Activated T-cell treated with anti-CD3 and anti-CD28 coated beads, Interleukin-2, amount 50 U/mL, for 4 hours (primary cell): ENCODE data around the gene MGAT3. TPM values are rescaled to one million over a fixed set of nuclear protein-coding genes. Genes with fewer than 3 reads are reported as not detected.

Experiments
- ATAC-seq, 2 donors: fragments of 200-7000 bp; cut with Tn5 transposase; one replicate each; pipeline ENCODE4 v1.10.0; 2021
- DNase-seq: peaks from one replicate; pipeline ENCODE4 v3.0.0-alpha.2; 2020
- H3K27me3 Mint-ChIP-seq: one replicate; pipeline ENCODE4 v1.8.0; 2021; ENCODE audit warnings: low read depth, mixed read lengths
- H3K36me3 Mint-ChIP-seq: one replicate; pipeline ENCODE4 v1.8.0; 2022; ENCODE audit warnings: mixed read lengths; ENCODE audit not compliant: insufficient read depth
- H3K4me1 Mint-ChIP-seq: one replicate; pipeline ENCODE4 v1.8.0; 2021; ENCODE audit warnings: low read depth, mixed read lengths
- H3K4me3 Mint-ChIP-seq: one replicate; pipeline ENCODE4 v1.8.0; 2021; ENCODE audit warnings: mild to moderate bottlenecking, moderate library complexity, mixed read lengths
- H3K9me3 Mint-ChIP-seq: one replicate; pipeline ENCODE4 v1.8.0; 2021; ENCODE audit warnings: mixed read lengths
- total RNA-seq, 3 donors: library from RNA; stranded (reverse); gene quantifications; one replicate each; pipeline ENCODE4 v1.2.1, GENCODE V29; 2021

MGAT3 gene
- total RNA-seq, 3 donors from 2014 or later: 0.30 to 0.90 (median 0.40) TPM

DNA sequence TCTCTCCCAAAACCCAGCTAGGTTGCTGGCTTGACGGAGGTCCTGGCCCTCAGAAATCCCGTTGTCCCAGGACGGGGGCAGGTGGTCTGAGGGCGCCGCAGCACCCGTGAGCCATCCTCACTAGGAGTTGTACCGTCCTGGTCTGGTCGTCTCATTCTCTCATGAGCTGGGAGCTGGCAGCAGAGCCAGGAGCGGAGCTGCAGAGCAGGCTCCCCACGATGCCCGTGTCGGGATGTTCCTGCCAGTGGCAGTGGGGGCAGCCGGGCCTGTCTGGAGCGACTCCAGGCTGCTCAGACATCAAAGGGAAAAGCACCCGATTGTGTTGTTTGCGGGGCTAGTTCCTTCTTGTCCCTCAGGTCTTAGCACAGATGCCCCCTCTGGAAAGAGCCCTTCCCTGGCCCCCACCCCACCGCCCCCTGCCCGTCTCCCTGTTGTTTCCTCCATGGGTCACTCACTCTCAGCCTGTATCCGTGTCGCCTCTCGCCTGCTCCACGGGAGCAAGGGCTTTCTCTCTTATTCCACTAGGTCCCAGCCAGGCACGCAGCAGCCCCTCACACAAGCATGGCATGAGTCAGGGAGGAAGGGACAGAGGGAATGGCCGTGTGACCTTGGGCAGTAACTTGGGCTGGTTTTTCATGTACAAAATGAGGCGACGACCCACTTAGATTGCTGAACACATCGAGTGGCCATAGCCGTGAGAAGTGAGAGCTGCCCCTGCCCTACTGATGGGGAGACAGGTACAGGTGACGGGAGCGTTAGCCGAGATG, 23.2 kb upstream of the MGAT3 start:
- Mint-ChIP-seq H3K27me3 (no peaks in the 10 kb centered on the region), H3K36me3 (peaks cover 5% of the 10 kb centered on the region), H3K4me1 (peaks cover 9% of the 10 kb centered on the region), H3K4me3 (no peak overlapping the region), H3K9me3 (no peaks in the 10 kb centered on the region)
- no peak for DNase-seq
- no peak for ATAC-seq

GRCh38 chr22:39434243-39434653, 22.6 kb upstream of the MGAT3 start:
- H3K4me3 Mint-ChIP-seq: no peak overlapping the region
- peaks cover 12% of the 10 kb centered on the region for H3K4me1 Mint-ChIP-seq
- no peak for DNase-seq
- H3K36me3 Mint-ChIP-seq: peaks cover 5% of the 10 kb centered on the region
- H3K9me3 Mint-ChIP-seq: no peaks in the 10 kb centered on the region
- peaks cover 5% of the 10 kb centered on the region for H3K27me3 Mint-ChIP-seq
- ATAC-seq: no peak

DNA sequence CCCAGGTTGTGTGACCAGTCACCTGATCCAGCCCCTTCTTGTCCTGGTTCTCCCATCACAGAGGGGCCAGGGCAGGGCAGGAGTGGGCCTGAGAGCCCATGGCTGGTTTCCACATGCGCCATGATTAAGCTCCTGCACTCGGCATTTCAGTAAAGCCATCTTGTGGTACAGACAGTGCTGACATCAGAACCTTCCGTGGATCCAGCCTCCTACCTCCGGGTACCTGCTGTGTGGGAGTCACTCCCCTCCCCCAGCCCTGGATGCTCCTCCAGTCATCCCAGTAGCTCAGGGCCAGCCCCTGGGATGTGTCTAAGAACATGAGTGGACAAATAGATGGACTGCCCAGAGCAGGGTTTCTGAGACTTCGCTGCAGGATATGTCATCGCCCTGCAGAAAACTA, 22.1 kb upstream of the MGAT3 start:
- H3K36me3 Mint-ChIP-seq: peaks cover 5% of the 10 kb centered on the region
- no peak for DNase-seq

DNA sequence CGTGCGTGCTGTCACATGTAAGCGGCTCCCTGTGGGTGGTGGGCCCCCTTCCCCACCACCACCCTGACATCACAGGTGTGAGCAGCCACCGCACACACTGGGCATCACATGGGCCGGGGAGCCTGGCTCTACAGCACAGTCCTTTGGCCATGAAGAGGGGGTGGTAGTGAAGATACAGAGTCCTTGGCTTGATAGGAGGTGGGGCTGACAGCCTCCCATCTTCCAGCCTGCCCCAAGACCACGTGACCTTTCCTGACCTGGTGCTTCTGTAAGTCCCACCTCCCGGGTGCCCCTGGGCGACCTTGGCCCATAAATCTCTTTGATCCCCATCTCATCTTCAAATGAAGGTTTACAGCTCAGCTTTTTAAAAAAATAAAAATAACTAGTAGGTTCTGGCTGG, 21.2 kb upstream of the MGAT3 start:
- Mint-ChIP-seq H3K4me3 (no peak overlapping the region), H3K9me3 (no peaks in the 10 kb centered on the region), H3K27me3 (peaks cover 9% of the 10 kb centered on the region), H3K4me1 (peaks cover 14% of the 10 kb centered on the region), H3K36me3 (peaks cover 3% of the 10 kb centered on the region)
- DNase-seq (no peak), ATAC-seq (no peak)

More for the DNA sequence above, 22.1 kb upstream of the MGAT3 start:
- no peaks in the 10 kb centered on the region for H3K9me3 Mint-ChIP-seq
- peaks cover 14% of the 10 kb centered on the region for H3K4me1 Mint-ChIP-seq
- ATAC-seq: no peak
- peaks cover 7% of the 10 kb centered on the region for H3K27me3 Mint-ChIP-seq
- H3K4me3 Mint-ChIP-seq: no peak overlapping the region

DNA sequence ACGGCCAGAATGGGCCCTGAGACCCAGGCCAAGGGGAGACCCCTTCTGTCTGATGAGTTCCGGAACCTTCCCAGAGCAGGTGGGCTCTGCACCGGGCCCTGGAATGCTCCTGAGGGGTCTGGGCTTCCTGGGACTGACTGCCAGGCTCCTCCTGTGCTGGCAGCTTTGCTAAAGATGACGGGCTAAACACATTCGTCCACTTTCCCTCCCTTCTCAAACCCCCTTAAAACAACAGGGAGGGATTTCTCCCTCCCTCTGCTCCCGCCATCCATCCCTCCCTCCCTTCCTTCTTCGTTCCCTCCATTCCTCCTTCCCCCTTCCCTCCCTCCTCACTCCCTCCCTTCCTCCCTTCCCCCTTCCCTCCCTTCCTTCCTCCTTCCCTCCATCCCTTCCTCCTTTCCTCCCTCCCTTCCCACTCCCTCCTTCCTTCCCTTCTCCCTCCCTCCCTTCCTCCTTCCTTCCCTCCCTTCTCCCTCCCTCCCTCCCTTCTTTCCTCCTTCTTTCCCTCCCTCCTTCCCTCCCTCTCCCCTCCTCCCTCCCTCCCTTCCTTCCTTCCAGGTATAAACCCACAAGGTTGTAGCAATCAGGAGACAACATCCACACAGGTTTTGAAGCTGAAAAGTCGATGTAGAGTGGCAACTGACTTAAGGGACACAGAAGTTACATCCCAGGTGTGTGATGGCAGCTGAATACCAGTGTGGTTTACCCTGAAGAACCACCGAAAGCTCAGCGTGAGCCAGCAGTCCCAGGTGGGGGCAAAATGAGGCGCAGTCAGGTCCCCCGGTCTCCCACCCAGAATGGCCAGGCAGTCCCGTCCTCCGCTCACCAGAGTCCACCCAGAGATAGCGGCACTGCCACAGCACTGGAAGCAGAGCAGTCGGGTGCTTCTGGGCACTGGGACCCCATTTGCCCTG, 18.8 kb upstream of the MGAT3 start:
- DNase-seq: no peak
- peaks cover 14% of the 10 kb centered on the region for H3K4me1 Mint-ChIP-seq
- no peaks in the 10 kb centered on the region for H3K9me3 Mint-ChIP-seq
- H3K4me3 Mint-ChIP-seq: no peak overlapping the region
- peaks cover 17% of the 10 kb centered on the region for H3K27me3 Mint-ChIP-seq
- no peaks in the 10 kb centered on the region for H3K36me3 Mint-ChIP-seq
- ATAC-seq: no peak

DNA sequence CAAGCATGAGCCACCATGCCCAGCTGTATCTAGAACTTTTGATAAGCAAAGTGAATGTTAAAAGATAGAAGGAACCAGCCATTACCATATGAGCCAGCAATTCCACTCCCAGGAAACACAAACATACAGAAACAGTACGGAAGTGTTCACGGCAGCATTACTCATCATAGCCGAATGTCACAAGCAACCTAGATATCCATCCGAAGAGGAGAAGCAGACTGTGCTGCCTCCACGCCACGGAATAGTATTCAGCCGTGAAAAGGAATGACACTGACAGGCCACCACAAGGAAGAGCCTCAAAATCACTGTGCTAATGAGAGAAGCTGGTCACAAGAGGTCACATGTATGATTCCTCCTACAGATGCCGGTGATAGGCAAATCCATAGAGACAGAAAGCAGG, 17.6 kb upstream of the MGAT3 start:
- DNase-seq (no peak), ATAC-seq (no peak)
- H3K4me3 Mint-ChIP-seq: no peak overlapping the region
- peaks cover 17% of the 10 kb centered on the region for H3K27me3 Mint-ChIP-seq
- no peaks in the 10 kb centered on the region for H3K36me3 Mint-ChIP-seq
- H3K4me1 Mint-ChIP-seq: peaks cover 14% of the 10 kb centered on the region
- no peaks in the 10 kb centered on the region for H3K9me3 Mint-ChIP-seq

- DNase-seq (no peak), ATAC-seq (no peak)
- peaks cover 14% of the 10 kb centered on the region for H3K4me1 Mint-ChIP-seq
- no peaks in the 10 kb centered on the region for H3K36me3 Mint-ChIP-seq
- H3K4me3 Mint-ChIP-seq: no peak overlapping the region
- H3K27me3 Mint-ChIP-seq: peaks cover 17% of the 10 kb centered on the region
- H3K9me3 Mint-ChIP-seq: no peaks in the 10 kb centered on the region
Observed at GRCh38 chr22:39443398-39443797, 13.4 kb upstream of the MGAT3 start.

- Mint-ChIP-seq H3K4me3 (no peak overlapping the region), H3K27me3 (peaks cover 13% of the 10 kb centered on the region), H3K4me1 (peaks cover 9% of the 10 kb centered on the region), H3K36me3 (no peaks in the 10 kb centered on the region), H3K9me3 (no peaks in the 10 kb centered on the region)
- DNase-seq (no peak), ATAC-seq (no peak)
Observed at GRCh38 chr22:39444247-39444800, 12.5 kb upstream of the MGAT3 start.

GRCh38 chr22:39444937-39445465, 11.8 kb upstream of the MGAT3 start:
- H3K36me3 Mint-ChIP-seq: no peaks in the 10 kb centered on the region

DNA sequence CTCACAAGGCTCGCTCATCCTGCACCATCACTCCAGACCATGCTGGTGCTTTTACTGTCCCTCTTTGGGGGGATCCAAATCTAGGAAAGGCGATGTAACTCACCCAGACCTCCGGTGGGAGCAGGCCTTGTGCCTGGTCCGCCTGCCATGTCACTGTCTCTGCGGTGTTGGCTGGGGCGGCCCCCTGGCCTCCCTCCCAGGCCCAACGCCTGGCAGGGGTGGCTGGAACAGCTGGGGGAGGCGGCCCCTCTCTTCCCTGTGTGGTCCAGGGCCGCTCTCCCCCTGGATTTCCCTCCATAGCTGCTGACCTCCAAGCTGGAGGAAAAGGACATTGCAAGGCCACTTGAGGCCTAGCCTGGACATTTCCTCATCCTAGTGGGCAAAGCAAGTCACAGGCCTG, 11.1 kb upstream of the MGAT3 start:
- no peaks in the 10 kb centered on the region for H3K36me3 Mint-ChIP-seq
- DNase-seq: no peak
- H3K9me3 Mint-ChIP-seq: no peaks in the 10 kb centered on the region
- H3K4me1 Mint-ChIP-seq: peaks cover 13% of the 10 kb centered on the region
- ATAC-seq: no peak
- no peak overlapping the region for H3K4me3 Mint-ChIP-seq
- H3K27me3 Mint-ChIP-seq: peaks cover 10% of the 10 kb centered on the region

More at GRCh38 chr22:39444937-39445465, 11.8 kb upstream of the MGAT3 start:
- peaks cover 12% of the 10 kb centered on the region for H3K27me3 Mint-ChIP-seq
- no peak overlapping the region for H3K4me3 Mint-ChIP-seq
- no peaks in the 10 kb centered on the region for H3K9me3 Mint-ChIP-seq
- ATAC-seq: no peak
- no peak for DNase-seq
- peaks cover 11% of the 10 kb centered on the region for H3K4me1 Mint-ChIP-seq

- DNase-seq (no peak), ATAC-seq (peak; percentile 22 to 44)
- Mint-ChIP-seq H3K36me3 (no peaks in the 10 kb centered on the region), H3K27me3 (peaks cover 8% of the 10 kb centered on the region), H3K9me3 (no peaks in the 10 kb centered on the region), H3K4me3 (no peak overlapping the region), H3K4me1 (peaks cover 13% of the 10 kb centered on the region)
Observed at GRCh38 chr22:39446239-39446721, 10.5 kb upstream of the MGAT3 start.

- ATAC-seq (no peak), DNase-seq (no peak)
- Mint-ChIP-seq H3K4me3 (no peak overlapping the region), H3K9me3 (no peaks in the 10 kb centered on the region), H3K36me3 (no peaks in the 10 kb centered on the region), H3K27me3 (peaks cover 2% of the 10 kb centered on the region), H3K4me1 (peaks cover 13% of the 10 kb centered on the region)
Observed at GRCh38 chr22:39448205-39449054, 8.4 kb upstream of the MGAT3 start.

DNA sequence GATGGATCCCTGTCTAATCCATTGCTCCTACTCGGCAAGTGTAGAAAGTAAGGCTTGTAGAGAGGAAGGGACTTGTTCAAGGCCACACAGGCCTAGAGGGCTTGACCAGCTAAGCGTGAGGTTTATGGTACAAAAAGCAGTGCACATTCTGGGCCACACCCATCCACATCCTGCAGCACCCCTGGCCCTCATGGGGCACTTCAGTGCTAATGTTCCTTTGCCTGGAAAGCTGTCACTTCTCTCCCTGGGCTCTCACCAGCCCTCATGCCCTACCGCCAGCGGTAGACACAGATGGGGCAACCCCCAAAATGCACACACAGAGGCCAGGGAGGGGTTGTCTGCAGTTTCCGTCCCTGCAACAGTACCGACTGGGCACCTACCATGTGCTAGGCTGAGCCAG, 7.1 kb upstream of the MGAT3 start:
- peaks cover 13% of the 10 kb centered on the region for H3K4me1 Mint-ChIP-seq
- H3K36me3 Mint-ChIP-seq: no peaks in the 10 kb centered on the region

More for the DNA sequence above, 7.1 kb upstream of the MGAT3 start:
- ATAC-seq: no peak
- no peak for DNase-seq
- Mint-ChIP-seq H3K9me3 (no peaks in the 10 kb centered on the region), H3K4me3 (no peak overlapping the region), H3K27me3 (peaks cover 8% of the 10 kb centered on the region)
